ENCODE measurements around the gene KIAA0232.
A peak's percentile ranks its signal among the peaks of the same experiment; 100 is the strongest.

KIAA0232 gene

GRCh38 chr4:6764976-6765620 is 17.4 kb upstream of the KIAA0232 start:
- Histone ChIP-seq H3K4me3 (ENCODE audit: low read length) (no peak overlapping the region), H3K4me2 (ENCODE audit: low read depth, low read length) (no peak overlapping the region), H3K27ac (ENCODE audit: low read length) (no peak overlapping the region), H3K79me2 (ENCODE audit: low read length) (no peaks in the 10 kb centered on the region), H3K9me3 (replicated peaks; ENCODE audit: insufficient read depth, low read length) (no peaks in the 10 kb centered on the region), H3F3A (ENCODE audit: insufficient read depth, low read length) (no peaks in the 10 kb centered on the region), H2AFZ (ENCODE audit: low read length) (no peak overlapping the region), H3K36me3 (replicated peaks; ENCODE audit: insufficient read depth, low read length) (no peaks in the 10 kb centered on the region), H3K4me1 (ENCODE audit: low read length) (no peaks in the 10 kb centered on the region), H3K27me3 (replicated peaks; ENCODE audit: insufficient read depth, low read length) (peaks cover 16% of the 10 kb centered on the region; the same call in 1 of the 2 replicates), H3K9ac (ENCODE audit: low read length) (no peak overlapping the region), H4K20me1 (ENCODE audit: insufficient read depth, low read length) (no peaks in the 10 kb centered on the region), H3K9me2 (replicated peaks; ENCODE audit: insufficient read depth, low read length) (no peaks in the 10 kb centered on the region)
- DNase-seq = no peak
- TF ChIP-seq EZH2 (optimal IDR thresholded peaks at IDR 0.05; ENCODE audit: low read depth, low read length) (no peak), CTCF (IDR thresholded peaks at IDR 0.05; ENCODE audit: low read length) (no peak), EZH2phosphoT487 (IDR thresholded peaks at IDR 0.05; ENCODE audit: low read length) (no peak)

GRCh38 chr4:6765703-6766102 is 16.8 kb upstream of the KIAA0232 start:
- no peaks in the 10 kb centered on the region for H3F3A ChIP-seq (ENCODE audit: insufficient read depth, low read length)
- H3K27me3 ChIP-seq (replicated peaks; ENCODE audit: insufficient read depth, low read length) = peaks cover 16% of the 10 kb centered on the region; the same call in 1 of the 2 replicates
- H3K4me1 ChIP-seq (ENCODE audit: low read length) = no peaks in the 10 kb centered on the region
- no peak overlapping the region for H3K4me2 ChIP-seq (ENCODE audit: low read depth, low read length)
- no peak overlapping the region for H3K27ac ChIP-seq (ENCODE audit: low read length)
- no peaks in the 10 kb centered on the region for H3K36me3 ChIP-seq (replicated peaks; ENCODE audit: insufficient read depth, low read length)
- H3K79me2 ChIP-seq (ENCODE audit: low read length) = no peaks in the 10 kb centered on the region
- no peak overlapping the region for H3K4me3 ChIP-seq (ENCODE audit: low read length)
- DNase-seq = no peak
- no peak for TF ChIP-seq EZH2phosphoT487 (IDR thresholded peaks at IDR 0.05; ENCODE audit: low read length)
- TF ChIP-seq EZH2 (optimal IDR thresholded peaks at IDR 0.05; ENCODE audit: low read depth, low read length) = no peak
- TF ChIP-seq CTCF (IDR thresholded peaks at IDR 0.05; ENCODE audit: low read length) = no peak
- no peak overlapping the region for H3K9ac ChIP-seq (ENCODE audit: low read length)
- no peaks in the 10 kb centered on the region for H3K9me2 ChIP-seq (replicated peaks; ENCODE audit: insufficient read depth, low read length)
- H4K20me1 ChIP-seq (ENCODE audit: insufficient read depth, low read length) = no peaks in the 10 kb centered on the region
- H2AFZ ChIP-seq (ENCODE audit: low read length) = no peak overlapping the region
- H3K9me3 ChIP-seq (replicated peaks; ENCODE audit: insufficient read depth, low read length) = no peaks in the 10 kb centered on the region

- no peaks in the 10 kb centered on the region for H3F3A ChIP-seq (ENCODE audit: insufficient read depth, low read length)
- DNase-seq = peak; percentile 43
- peaks cover 13% of the 10 kb centered on the region; the same call in 1 of the 2 replicates for H3K27me3 ChIP-seq (replicated peaks; ENCODE audit: insufficient read depth, low read length)
- H3K9ac ChIP-seq (ENCODE audit: low read length) = no peak overlapping the region
- TF ChIP-seq EZH2 (optimal IDR thresholded peaks at IDR 0.05; ENCODE audit: low read depth, low read length) = no peak
- no peak for TF ChIP-seq EZH2phosphoT487 (IDR thresholded peaks at IDR 0.05; ENCODE audit: low read length)
- no peak for TF ChIP-seq CTCF (IDR thresholded peaks at IDR 0.05; ENCODE audit: low read length)
- H3K4me2 ChIP-seq (ENCODE audit: low read depth, low read length) = no peak overlapping the region
- H3K79me2 ChIP-seq (ENCODE audit: low read length) = no peaks in the 10 kb centered on the region
- H4K20me1 ChIP-seq (ENCODE audit: insufficient read depth, low read length) = no peaks in the 10 kb centered on the region
- no peaks in the 10 kb centered on the region for H3K36me3 ChIP-seq (replicated peaks; ENCODE audit: insufficient read depth, low read length)
- H3K4me1 ChIP-seq (ENCODE audit: low read length) = no peaks in the 10 kb centered on the region
- H3K9me2 ChIP-seq (replicated peaks; ENCODE audit: insufficient read depth, low read length) = no peaks in the 10 kb centered on the region
- no peak overlapping the region for H3K27ac ChIP-seq (ENCODE audit: low read length)
- H2AFZ ChIP-seq (ENCODE audit: low read length) = no peak overlapping the region
- no peaks in the 10 kb centered on the region for H3K9me3 ChIP-seq (replicated peaks; ENCODE audit: insufficient read depth, low read length)
- no peak overlapping the region for H3K4me3 ChIP-seq (ENCODE audit: low read length)
Measured at GRCh38 chr4:6767386-6767747, 15.2 kb upstream of the KIAA0232 start.
